Hematopoietic multipotent progenitor cell (in vitro differentiated cells): ENCODE measurements around the gene C16orf74. TPM values are rescaled to one million over a fixed set of nuclear protein-coding genes. Genes with fewer than 3 reads are reported as not detected.

Source experiments
- DNase-seq, 3 donors: peaks; one replicate each; pipeline ENCODE4 v3.0.0-alpha.2; 2011 to 2015; ENCODE audit warnings: low read depth in 2 of 3, low spot score in 2 of 3
- total RNA-seq: library from RNA; depleted of rRNA; stranded (reverse); fragments of >200 nt; gene quantifications from one replicate; pipeline ENCODE4 v1.2.3, GENCODE V29; 2012

The C16orf74 gene
- total RNA-seq, 1 donor = 3.5 TPM

GRCh38 chr16:85777583-85778310, 26.9 kb upstream of the C16orf74 start:
- DNase-seq = no peak

- DNase-seq = no peak
Measured at GRCh38 chr16:85774811-85775210, 23.9 kb upstream of the C16orf74 start.

DNA sequence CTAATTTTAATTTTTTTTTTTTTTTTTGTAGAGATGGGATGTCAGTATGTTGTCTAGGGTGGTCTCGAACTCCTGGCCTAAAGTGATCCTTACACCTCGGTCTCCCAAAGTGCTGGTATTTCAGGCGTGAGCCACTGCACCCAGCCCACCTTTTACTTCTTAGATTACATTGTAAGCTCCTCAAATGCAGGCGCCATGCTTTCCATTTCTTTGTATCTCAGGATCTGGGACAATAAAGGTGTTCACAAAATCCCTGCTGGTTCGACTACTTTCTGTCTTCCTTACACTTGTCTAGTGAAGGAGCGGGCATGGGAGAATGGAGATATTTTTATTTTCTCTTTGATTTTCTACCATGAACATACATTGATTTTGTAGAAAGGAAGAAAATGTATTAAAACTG, 23.2 kb upstream of the C16orf74 start:
- no peak for DNase-seq

DNA sequence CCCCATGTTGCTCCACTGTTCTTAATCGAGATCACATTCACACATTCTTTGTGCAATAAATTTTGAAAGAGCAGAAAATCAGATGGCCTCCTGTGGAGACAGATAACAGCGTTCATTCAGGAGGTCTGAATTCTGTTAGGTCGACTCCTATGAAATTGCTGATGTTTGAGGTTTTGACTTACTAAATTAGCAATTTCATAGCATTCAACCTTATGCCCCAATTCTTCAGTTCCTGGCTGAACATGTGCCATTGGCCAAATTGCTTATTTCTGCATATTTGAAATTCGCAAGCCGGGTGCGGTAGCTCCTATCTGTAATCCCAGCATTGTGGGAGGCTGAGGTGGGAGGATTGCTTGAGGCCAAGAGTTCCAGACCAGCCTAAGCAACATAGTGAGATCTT, 22.1 kb upstream of the C16orf74 start:
- DNase-seq = no peak

- DNase-seq = no peak
Measured at GRCh38 chr16:85770741-85771140, 19.8 kb upstream of the C16orf74 start.

- no peak for DNase-seq
Measured at GRCh38 chr16:85768199-85768598, 17.3 kb upstream of the C16orf74 start.

DNA sequence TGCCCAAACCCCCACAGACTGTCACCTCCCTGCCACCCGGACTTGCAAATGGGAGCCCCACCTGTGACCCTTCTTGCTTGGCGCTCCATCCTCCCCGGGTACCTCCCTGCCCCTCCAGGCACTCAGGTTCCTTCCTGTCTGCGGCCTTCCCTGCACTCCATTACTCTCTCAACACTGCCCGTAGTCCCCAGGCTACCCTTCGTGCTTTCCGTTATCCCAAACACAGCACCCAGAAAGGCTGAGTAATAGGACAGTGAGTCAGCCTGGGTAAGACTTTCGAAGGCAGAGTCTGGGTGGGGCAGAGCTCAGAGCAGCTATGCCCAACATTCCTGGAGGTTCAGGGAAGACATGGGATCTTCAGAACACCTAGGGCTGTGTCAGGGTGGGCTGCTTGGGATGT, 16.6 kb upstream of the C16orf74 start:
- DNase-seq = no peak

DNA sequence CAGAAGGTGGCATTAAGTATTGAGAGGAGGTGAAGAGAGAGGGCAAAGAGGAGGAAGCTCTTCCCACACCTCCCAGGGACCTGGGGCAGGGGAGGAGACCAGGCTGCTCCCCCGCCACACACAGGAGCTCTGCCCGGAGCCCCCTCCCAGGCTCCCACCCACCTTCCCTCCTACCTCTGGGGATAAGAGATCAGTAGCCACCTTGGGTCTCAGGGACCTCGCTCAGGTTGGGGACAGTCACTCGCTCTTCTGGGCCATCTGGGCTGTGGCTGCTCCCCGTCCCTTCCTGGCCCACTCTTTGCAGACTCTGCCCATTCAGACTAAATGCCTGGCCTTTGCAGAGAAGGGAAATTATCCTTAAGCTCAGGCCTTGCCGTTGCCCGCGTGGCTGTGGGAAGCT, 14.9 kb upstream of the C16orf74 start:
- DNase-seq = no peak

DNA sequence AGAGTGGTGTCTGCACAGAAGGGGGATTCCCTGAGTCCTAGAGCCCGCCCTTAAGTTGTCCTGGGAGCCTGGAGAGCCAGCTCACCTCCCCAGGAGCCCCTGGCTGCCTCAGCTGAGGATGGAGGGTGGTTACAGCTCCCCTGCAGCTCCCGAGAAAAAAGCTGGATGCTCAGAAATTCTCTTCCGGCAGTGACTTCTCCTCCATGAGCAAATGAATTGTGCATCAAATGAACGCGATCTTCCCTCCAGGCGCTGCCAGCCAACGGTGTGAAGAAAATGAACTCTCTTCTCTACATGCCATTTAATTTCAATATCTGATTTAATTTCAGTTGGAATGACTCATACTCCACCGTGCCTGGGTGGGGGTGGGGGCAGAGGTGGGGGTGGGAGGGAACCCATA, 14.3 kb upstream of the C16orf74 start:
- DNase-seq = no peak

DNA sequence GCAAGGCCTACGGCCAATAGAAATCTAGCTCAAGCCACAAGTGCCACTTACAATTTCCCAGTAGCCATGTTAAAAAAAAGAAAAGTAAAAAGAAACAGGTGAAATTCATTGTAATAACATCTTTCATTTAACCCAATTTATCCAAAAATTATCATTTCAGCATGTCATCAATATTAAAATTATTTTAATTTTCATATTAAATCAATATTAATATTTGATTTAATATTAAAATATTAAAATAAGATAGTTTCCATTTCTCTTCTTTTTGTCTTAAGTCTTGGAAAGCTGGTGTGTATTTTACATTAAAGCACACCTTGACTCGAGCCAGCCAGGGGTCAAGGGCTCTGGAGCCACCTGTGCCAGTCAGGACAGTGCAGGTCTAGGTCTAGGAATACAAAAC, 12.7 kb upstream of the C16orf74 start:
- no peak for DNase-seq

GRCh38 chr16:85762970-85763369, 12.1 kb upstream of the C16orf74 start:
- no peak for DNase-seq

DNA sequence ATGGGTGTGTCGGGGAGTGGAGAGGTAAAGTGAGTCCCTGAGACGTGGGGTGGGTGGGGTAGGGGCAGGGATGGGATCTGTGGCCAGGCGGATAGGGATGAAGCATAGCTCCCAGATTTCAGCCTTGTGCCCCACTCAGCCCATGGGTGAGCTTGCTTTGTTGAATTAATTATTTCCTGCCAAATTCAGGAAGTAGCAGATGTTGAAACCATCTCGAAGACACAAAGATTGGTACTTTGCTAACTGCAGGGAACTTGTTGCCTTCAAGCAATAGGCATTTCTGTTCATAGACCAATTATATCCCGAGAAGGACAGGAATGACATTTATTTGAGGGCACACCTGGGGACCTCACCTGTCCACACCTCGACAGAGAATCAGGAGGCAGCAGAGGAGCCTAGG, 11.0 kb upstream of the C16orf74 start:
- peak in 2 of 3 donors; percentile 17 to 49 for DNase-seq

DNA sequence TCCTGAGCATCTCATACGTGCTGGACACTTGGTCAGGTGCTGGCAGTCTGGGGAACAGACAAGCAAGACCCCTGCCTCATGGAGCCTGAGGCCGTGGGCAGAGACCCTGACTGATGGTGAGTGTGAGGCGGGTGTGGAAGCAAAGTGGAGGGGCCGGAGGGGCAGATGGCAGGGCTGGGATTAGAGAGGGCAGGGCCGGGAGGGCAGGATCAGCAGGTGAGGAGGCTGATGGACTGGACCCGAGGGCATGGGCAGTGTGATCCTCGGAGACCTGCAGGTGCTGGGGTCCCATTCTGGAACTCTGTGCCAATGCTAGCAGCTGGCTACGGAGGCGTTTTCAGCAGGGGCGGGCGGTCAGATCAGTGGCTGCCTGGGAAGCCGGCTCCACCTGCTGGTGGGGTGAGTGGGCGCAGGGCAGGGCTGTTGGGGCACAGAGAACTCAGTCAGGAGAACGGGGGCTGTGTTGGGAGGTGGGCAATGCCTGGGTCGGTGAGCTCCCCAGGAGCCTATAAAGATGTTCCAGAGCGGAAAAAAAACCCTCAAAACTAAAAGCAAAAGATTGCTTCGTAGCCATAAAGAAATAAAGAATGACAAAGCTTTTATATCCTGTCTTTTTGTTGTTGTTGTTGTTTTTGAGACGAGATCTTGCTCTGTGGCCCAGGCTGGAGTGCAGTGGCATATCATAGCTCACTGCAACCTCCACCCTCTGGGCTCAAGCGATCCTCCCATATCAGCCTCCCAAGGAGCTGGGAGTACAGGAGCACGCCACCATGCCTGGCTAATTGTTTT, 8.9 kb upstream of the C16orf74 start:
- DNase-seq = peak in 2 of 3 donors; percentile 46 to 53

DNA sequence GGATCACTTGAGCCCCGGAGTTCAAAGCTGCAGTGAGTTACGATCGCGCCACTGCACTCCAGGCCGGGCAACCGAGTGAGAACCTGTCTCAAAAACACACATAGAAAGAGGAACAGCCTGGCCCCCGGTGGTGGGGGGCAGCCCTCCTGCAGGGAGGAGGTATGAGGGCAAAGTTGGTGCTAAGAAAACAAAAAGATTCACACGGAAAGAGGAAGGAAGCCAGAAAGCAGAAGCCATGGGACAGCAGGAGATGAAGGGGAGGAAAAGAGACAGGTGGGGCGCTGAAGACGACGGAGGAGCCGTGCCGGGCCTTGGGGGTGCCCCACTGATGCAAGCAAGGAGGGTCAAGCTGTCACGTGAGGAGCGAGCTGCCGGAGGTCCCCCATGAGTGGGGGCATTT, 8.2 kb upstream of the C16orf74 start:
- peak in 2 of 3 donors; percentile 86 to 94 for DNase-seq

- DNase-seq = no peak
Measured at GRCh38 chr16:85757341-85757822, 6.5 kb upstream of the C16orf74 start.

DNA sequence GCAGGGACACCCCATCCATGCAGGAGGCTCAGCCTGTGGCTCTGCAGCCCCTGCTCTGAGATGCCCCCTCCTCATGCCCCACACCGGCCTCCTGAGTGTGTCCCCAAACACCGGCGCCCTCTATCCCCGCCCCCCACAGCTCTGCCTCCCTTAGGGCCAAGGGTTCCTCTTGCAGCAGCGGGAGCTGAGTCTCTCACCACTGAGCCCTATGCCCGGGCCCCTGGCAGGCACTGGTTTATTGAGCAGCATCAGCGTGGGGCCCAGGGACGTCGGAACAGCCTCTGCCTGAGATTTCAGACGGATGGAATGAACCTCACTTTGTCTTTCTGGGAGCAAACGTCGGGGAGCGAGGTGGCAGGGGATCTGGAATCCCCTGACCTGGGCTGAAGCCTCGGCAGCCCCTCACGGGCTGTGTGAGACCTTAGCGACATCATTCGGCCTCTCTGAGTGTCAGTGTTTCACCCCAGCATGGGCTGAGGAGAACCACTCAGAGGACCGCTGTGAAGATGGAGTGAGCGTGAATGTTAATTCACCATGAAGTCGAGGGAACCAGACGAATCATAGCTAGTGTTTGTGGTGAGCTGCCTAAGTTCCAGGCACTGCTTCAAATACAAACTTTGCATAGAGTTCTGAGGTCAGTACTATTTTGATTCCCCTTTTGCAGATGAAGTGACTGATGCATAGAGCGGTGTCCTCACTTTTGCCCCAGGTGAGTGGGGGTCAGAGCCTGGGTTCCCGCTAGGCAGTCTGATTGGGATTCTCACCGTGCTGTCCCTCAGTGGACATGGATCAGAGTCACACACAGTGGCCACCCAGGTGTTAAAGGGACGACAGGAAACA, 5.3 kb upstream of the C16orf74 start:
- DNase-seq = no peak

GRCh38 chr16:85754413-85754812, 3.5 kb upstream of the C16orf74 start:
- no peak for DNase-seq

DNA sequence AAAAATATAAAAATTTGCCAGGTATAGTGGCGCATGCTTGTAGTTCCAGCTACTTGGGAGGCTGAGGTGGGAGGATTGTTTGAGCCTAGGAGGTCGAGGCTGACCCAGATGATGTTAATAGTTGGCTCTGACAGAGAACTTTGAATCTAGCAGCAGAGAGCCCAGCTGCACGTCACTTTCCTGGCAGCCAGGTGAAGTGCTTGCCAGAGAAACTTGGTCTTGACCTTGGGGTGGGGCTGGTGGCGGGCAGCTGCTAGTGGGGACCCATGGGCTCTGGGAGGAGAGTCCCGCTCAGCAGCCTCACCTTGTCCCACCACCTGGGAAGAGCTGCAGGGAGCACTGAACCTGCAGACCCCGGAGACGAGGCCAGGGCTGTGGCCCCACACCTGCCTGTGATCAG, 3.1 kb upstream of the C16orf74 start:
- DNase-seq = no peak

DNA sequence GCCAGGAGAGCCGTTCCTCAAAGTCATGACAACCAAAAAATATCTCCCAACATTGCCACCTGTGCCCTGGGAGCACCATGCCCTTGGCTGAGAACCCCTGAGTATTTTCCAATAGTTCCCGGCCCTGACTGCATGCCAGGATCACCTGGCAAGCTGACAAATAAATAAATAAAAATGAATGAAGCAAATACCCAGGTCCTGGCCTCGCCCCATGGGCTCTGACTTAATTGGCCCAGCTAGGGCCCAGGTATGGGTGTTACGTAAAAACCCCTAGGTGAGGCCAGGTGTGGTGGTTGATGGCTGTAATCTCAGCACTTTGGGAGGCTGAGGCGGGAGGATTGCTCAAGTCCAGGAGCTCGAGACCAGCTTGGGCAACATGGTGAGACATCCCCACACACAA, 2.7 kb upstream of the C16orf74 start:
- no peak for DNase-seq

- no peak for DNase-seq
Measured at GRCh38 chr16:85752511-85753420, 1.9 kb upstream of the C16orf74 start.
